Neutrophil (primary cell): ENCODE data around the gene MRGPRX1.

Experiments
- H3K27ac ChIP-seq: fragments of 200-600 bp; sonication (generic); 2 replicates; pipeline ENCODE4 v1.5.1; 2016; ENCODE audit warnings: mild to moderate bottlenecking, moderate library complexity
- H3K27me3 ChIP-seq: fragments of 200-600 bp; sonication (generic); 2 replicates; pipeline ENCODE4 v1.6.0; 2016; ENCODE audit warnings: mild to moderate bottlenecking
- H3K36me3 ChIP-seq: fragments of 200-600 bp; sonication (generic); 2 replicates; pipeline ENCODE4 v1.5.1; 2017
- H3K4me1 ChIP-seq, 2 experiments: fragments of 200-600 bp in 1 of 2; sonication (generic) in 1 of 2; 1 replicate in 1 of 2; 2 replicates in 1 of 2; pipeline versions ENCODE4 v1.5.1 to v1.6.1; 2013 to 2016; ENCODE audit warnings: low read depth in 1 of 2, low read length in 1 of 2, mild to moderate bottlenecking in 1 of 2, moderate library complexity in 1 of 2; ENCODE audit not compliant: control insufficient read depth in 1 of 2, insufficient read depth in 1 of 2
- H3K4me3 ChIP-seq, 2 experiments: fragments of 200-600 bp in 1 of 2; sonication (generic) in 1 of 2; 1 replicate in 1 of 2; 2 replicates in 1 of 2; pipeline ENCODE4 v1.5.1; 2013 to 2016; ENCODE audit warnings: low read depth in 1 of 2, low read length in 1 of 2, mild to moderate bottlenecking in 1 of 2, moderate library complexity in 1 of 2
- H3K9me3 ChIP-seq: fragments of 200-600 bp; sonication (generic); 2 replicates; pipeline ENCODE4 v1.5.1; 2016
- CTCF ChIP-seq: fragments of 200-600 bp; sonication (generic); IDR thresholded peaks from 2 replicates; pipeline ENCODE4 v1.5.1; 2016; ENCODE audit warnings: antibody characterized with exemption

MRGPRX1 gene

GRCh38 chr11:18939314-18939713 lies at the start of gene MRGPRX1:
MRGPRX1 (minus strand) TSS chr11:18939414; CDS start chr11:18934784, 4,630 bp downstream.
- no peak within 1 kb of the TSS for H3K4me3 ChIP-seq
- H3K27ac ChIP-seq = no peak within 1 kb of the TSS
- H3K4me1 ChIP-seq = no peaks in the 10 kb centered on the region
- no peaks in the 10 kb centered on the region for H3K36me3 ChIP-seq
- no peaks in the 10 kb centered on the region for H3K9me3 ChIP-seq
- H3K27me3 ChIP-seq = peaks cover 4% of the 10 kb centered on the region
- no peak for TF ChIP-seq CTCF

DNA sequence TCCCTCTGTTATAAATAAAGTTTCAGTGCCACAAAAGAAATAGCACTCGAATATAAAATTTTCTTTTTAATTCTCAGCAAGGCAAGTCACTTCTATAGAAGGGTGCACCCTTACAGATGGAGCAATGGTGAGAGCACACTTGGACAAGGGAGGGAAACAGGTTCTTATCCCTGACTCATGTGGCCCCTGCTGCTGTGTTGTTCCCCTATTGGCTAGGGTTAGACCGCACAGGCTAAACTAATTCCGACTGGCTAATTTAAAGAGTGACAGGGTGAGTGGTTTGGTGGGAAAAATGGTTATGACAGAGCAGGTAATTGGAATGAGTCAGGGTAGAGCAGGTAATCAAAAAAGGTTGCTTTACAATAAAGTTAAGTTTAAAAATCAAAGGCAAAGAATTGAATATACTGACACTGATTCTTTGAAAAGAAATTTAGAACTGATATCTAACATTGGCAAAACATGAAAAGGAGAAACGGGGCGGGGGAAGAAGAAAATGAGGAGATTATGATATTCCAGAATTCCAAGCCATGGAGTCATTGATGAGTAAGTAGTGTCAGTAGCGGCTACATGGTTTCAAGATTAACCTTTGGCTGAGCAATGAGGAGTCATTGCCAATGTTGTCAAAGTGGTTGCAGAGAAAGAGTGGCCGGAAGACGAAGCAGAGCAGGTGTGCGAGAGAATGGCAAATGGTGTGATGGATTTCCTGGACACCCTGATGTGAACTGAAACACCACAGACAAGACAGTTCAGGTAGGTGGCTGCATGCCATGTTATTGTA lies 48.4 kb upstream of the MRGPRX1 start:
- Histone ChIP-seq H3K4me1 (no peaks in the 10 kb centered on the region), H3K27ac (no peak overlapping the region)

DNA sequence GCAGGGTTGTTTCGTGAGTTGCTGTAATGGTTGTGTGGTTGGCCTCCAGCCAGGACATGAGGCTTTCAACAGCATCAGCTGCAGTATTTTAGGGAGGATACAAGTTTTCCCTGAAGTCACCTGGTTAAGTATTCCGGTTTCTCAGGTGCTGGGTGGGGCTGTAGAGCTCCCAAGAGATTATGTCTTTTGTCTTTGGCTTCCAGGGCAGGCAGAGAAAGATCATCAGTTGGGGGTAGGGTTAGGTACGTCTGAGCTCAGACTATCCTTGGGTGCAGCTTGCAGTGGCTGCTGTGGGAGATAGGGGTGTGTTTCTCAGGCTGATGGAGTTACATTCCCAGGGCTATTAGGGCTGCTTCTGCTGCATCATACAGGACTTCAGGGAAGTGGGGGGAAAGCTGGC lies 47.5 kb upstream of the MRGPRX1 start:
- TF ChIP-seq CTCF = no peak
- Histone ChIP-seq H3K9me3 (no peaks in the 10 kb centered on the region), H3K4me3 (no peak overlapping the region), H3K27ac (no peak overlapping the region), H3K4me1 (no peaks in the 10 kb centered on the region), H3K36me3 (no peaks in the 10 kb centered on the region), H3K27me3 (no peaks in the 10 kb centered on the region)

More for the DNA sequence above, 48.4 kb upstream of the MRGPRX1 start:
- Histone ChIP-seq H3K36me3 (no peaks in the 10 kb centered on the region), H3K9me3 (no peaks in the 10 kb centered on the region), H3K4me3 (no peak overlapping the region), H3K27me3 (no peaks in the 10 kb centered on the region)
- no peak for TF ChIP-seq CTCF

- Histone ChIP-seq H3K4me3 (no peak overlapping the region), H3K4me1 (no peaks in the 10 kb centered on the region), H3K27me3 (no peaks in the 10 kb centered on the region), H3K36me3 (no peaks in the 10 kb centered on the region), H3K9me3 (no peaks in the 10 kb centered on the region), H3K27ac (no peak overlapping the region)
- TF ChIP-seq CTCF = no peak
Observed at GRCh38 chr11:18981897-18982296, 42.7 kb upstream of the MRGPRX1 start.

GRCh38 chr11:18974192-18974591 lies 35.0 kb upstream of the MRGPRX1 start:
- H3K27me3 ChIP-seq = no peaks in the 10 kb centered on the region
- no peak overlapping the region for H3K4me3 ChIP-seq
- no peaks in the 10 kb centered on the region for H3K4me1 ChIP-seq
- TF ChIP-seq CTCF = no peak
- H3K27ac ChIP-seq = no peak overlapping the region
- no peaks in the 10 kb centered on the region for H3K36me3 ChIP-seq
- no peaks in the 10 kb centered on the region for H3K9me3 ChIP-seq
